ENCODE data around the gene IGFL1. TPM values are rescaled to one million over a fixed set of nuclear protein-coding genes. Genes with fewer than 3 reads are reported as not detected.

Gene IGFL1
- total and polyA plus RNA-seq, 2 of the 8 experiments (the other 6 are each of a cell fraction or from before 2014, with no cell fraction given) = not detected

GRCh38 chr19:46240693-46241092, 11.2 kb downstream of the IGFL1 start:
- H3K36me3 ChIP-seq (ENCODE audit: control insufficient read depth in 2 of 4, insufficient read depth in 4 of 4, low read length in 3 of 4) = no peaks in the 10 kb centered on the region
- H4K91ac ChIP-seq (replicated peaks; ENCODE audit: insufficient read length, low read length) = no peak overlapping the region
- no peak overlapping the region for H4K8ac ChIP-seq (ENCODE audit: extremely low read depth, insufficient read depth, low read length)
- H2AFZ ChIP-seq (ENCODE audit: low read length) = no peak overlapping the region
- H2AK5ac ChIP-seq (ENCODE audit: low read depth, low read length) = no peak overlapping the region
- H3K27ac ChIP-seq (ENCODE audit: low read depth, low read length) = no peak overlapping the region
- no peak overlapping the region for H3K18ac ChIP-seq (ENCODE audit: extremely low read depth, low read length)
- FAIRE-seq (no peak), DNase-seq (ENCODE audit: low read depth in 1 of 2, low spot score in 2 of 2) (no peak)
- TF ChIP-seq TAF7 (optimal IDR thresholded peaks at IDR 0.05; ENCODE audit: borderline replicate concordance, low read depth, low read length) (no peak), E2F6 (IDR thresholded peaks at IDR 0.05) (no peak), TEAD4 (IDR thresholded peaks at IDR 0.05; ENCODE audit: low read depth, low read length) (no peak), BCL11A (IDR thresholded peaks at IDR 0.05; ENCODE audit: low read depth in 2 of 2, low read length in 2 of 2) (no peak), FOSL1 (IDR thresholded peaks at IDR 0.05; ENCODE audit: insufficient read depth, low read depth, low read length) (no peak), JUND (IDR thresholded peaks at IDR 0.05; ENCODE audit: low read length) (no peak), MAFK (IDR thresholded peaks at IDR 0.05; ENCODE audit: low read depth, low read length) (no peak)
- no peak overlapping the region for H3K14ac ChIP-seq (ENCODE audit: insufficient read length)
- H3K4me1 ChIP-seq (replicated peaks in 1 of 4; ENCODE audit: control insufficient read depth in 3 of 4, insufficient read depth in 4 of 4, low read length in 3 of 4) = no peaks in the 10 kb centered on the region
- 83% methylated on average over 4 of the region's 4 CpGs; no CpG with 5 or more reads in 1 of the 2 experiments for WGBS, 2 experiments (ENCODE audit: extremely low coverage in 1 of 2, insufficient coverage in 1 of 2, insufficient read length in 1 of 2, insufficient replicate concordance in 2 of 2, low coverage in 1 of 2, low lambda C conversion rate in 2 of 2, missing lambda C conversion rate in 1 of 2)
- no peak overlapping the region for H4K5ac ChIP-seq (ENCODE audit: insufficient read length, low read depth, low read length)
- no peaks in the 10 kb centered on the region for H4K20me1 ChIP-seq (replicated peaks in 1 of 2; ENCODE audit: control insufficient read depth in 1 of 2, insufficient read depth in 2 of 2, low read length in 2 of 2)
- H3K79me2 ChIP-seq (ENCODE audit: control insufficient read depth in 1 of 2, insufficient read depth in 2 of 2, low read length in 2 of 2) = no peaks in the 10 kb centered on the region
- CTCF ChIA-PET (ENCODE audit: partially characterized antibody) = interaction anchor here (0.6 to 1.7 kb wide), 6 partner anchors 17 to 163 kb away, joined by 3 to 5 read pairs (median 4); no protein-coding TSS in a partner anchor
- no peak overlapping the region for H3K4me3 ChIP-seq (ENCODE audit: extremely low read depth in 1 of 4, insufficient read depth in 2 of 4, low read depth in 3 of 4, low read length in 4 of 4)
- H2BK15ac ChIP-seq (ENCODE audit: low read length) = no peak overlapping the region
- no peak overlapping the region for H3K4ac ChIP-seq (replicated peaks; ENCODE audit: insufficient read length, low read depth, low read length)
- no peaks in the 10 kb centered on the region for H3K79me1 ChIP-seq (ENCODE audit: low read depth, low read length)
- H2BK120ac ChIP-seq (replicated peaks; ENCODE audit: low read depth, low read length) = no peak overlapping the region
- H3K56ac ChIP-seq (replicated peaks; ENCODE audit: insufficient read length, low read depth, low read length) = no peak overlapping the region
- POLR2A ChIA-PET (ENCODE audit: partially characterized antibody) = no interaction called here
- no peak overlapping the region for H2BK20ac ChIP-seq (ENCODE audit: low read length)
- no peak overlapping the region for H2BK12ac ChIP-seq (ENCODE audit: low read depth, low read length)
- no peaks in the 10 kb centered on the region for H3K9me3 ChIP-seq (ENCODE audit: insufficient read depth in 2 of 2, low read depth in 1 of 2, low read length in 1 of 2)
- no peaks in the 10 kb centered on the region for H3K27me3 ChIP-seq (replicated peaks in 1 of 4; ENCODE audit: control insufficient read depth in 3 of 4, extremely low read depth in 1 of 4, insufficient read depth in 3 of 4, low read length in 3 of 4)
- H3K23me2 ChIP-seq (ENCODE audit: low read depth, low read length) = no peaks in the 10 kb centered on the region
- no peak overlapping the region for H3K4me2 ChIP-seq (ENCODE audit: insufficient read depth in 1 of 2, low read depth in 2 of 2, low read length in 2 of 2)
- H3K23ac ChIP-seq (ENCODE audit: insufficient read length) = no peak overlapping the region
- H2BK5ac ChIP-seq (ENCODE audit: low read depth, low read length) = no peak overlapping the region
- no peak overlapping the region for H3K9ac ChIP-seq (replicated peaks in 1 of 4; ENCODE audit: extremely low read depth in 1 of 4, low read depth in 3 of 4, low read length in 3 of 4)

Data from H1 (cell line).